Gastrocnemius medialis (tissue), 4 donors: ENCODE measurements around the gene CCNC.

Source experiments
- POLR2A ChIP-seq, 2 donors: fragments of 450-650 bp; IDR thresholded peaks; one replicate each; pipeline ENCODE4 v1.6.1; 2017; ENCODE audit warnings: antibody characterized with exemption in 2 of 2, mild to moderate bottlenecking in 2 of 2, moderate library complexity in 2 of 2
- TF ChIP-seq, protein P1 (sequence below), 5 experiments: fragments of 450-650 bp in 3 of 5; fragments of 200-600 bp in 2 of 5; sonication (generic) in 2 of 5; IDR thresholded peaks in 4 of 5; conservative IDR thresholded peaks in 1 of 5; 1 replicate in 4 of 5; 2 replicates in 1 of 5; pipeline ENCODE4 v1.5.1; 2016 to 2019; ENCODE audit warnings: antibody characterized with exemption in 5 of 5, mild to moderate bottlenecking in 3 of 5, moderate library complexity in 3 of 5

GRCh38 chr6:99608886-99609482 lies 40.5 kb upstream of the CCNC start:
- TF ChIP-seq POLR2A (IDR thresholded peaks at IDR 0.05): no peak
- TF ChIP-seq, protein P1, sequence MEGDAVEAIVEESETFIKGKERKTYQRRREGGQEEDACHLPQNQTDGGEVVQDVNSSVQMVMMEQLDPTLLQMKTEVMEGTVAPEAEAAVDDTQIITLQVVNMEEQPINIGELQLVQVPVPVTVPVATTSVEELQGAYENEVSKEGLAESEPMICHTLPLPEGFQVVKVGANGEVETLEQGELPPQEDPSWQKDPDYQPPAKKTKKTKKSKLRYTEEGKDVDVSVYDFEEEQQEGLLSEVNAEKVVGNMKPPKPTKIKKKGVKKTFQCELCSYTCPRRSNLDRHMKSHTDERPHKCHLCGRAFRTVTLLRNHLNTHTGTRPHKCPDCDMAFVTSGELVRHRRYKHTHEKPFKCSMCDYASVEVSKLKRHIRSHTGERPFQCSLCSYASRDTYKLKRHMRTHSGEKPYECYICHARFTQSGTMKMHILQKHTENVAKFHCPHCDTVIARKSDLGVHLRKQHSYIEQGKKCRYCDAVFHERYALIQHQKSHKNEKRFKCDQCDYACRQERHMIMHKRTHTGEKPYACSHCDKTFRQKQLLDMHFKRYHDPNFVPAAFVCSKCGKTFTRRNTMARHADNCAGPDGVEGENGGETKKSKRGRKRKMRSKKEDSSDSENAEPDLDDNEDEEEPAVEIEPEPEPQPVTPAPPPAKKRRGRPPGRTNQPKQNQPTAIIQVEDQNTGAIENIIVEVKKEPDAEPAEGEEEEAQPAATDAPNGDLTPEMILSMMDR (IDR thresholded peaks at IDR 0.05 in 4 of 5, conservative IDR thresholded peaks at IDR 0.05 in 1 of 5): no peak
